ENCODE data around the gene CBLB. TPM values are rescaled to one million over a fixed set of nuclear protein-coding genes. Genes with fewer than 3 reads are reported as not detected.

CBLB gene
- total RNA-seq, 2 donors from 2014 or later = 112 to 141 TPM

DNA sequence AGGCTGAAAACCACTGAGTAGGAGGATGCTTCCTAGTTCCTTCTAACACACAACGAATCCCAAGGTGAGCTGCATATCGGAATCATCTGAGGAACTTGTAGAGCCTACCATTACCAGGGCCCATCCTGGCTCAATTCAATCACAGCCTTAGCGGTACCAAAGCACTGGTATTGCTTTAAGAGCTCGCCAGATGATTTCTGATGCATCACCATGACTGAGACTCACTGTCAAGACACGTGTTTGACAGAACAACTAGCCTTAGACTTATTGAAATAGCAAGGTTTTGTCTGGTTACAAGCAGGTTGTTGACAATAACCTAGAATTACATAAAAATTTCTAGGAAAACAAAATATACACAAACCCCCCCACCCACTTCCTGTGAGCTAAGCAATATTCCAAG lies 68.5 kb downstream of the CBLB start:
- DNase-seq (ENCODE audit: low spot score) = no peak
- intact Hi-C loops (cut with DNase I) = no loop called here

DNA sequence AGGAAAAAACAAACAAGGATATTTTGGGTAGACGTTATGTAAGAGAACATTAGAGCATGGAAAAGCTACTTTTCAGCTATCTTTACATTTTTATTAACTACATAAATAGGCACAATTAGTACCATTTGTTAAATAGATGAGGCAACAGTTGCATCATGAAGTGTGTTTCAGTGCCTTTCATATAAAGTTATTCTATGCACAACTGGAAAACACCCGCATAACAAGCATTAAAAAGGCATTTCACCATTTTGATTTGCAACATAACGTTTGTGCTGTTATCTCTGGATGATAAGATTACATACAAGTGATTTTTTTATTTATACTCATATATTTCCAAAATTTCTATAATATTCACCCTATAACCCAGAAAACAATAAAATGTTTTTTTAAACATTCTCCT lies 69.5 kb downstream of the CBLB start:
- DNase-seq (ENCODE audit: low spot score) = no peak
- intact Hi-C loops (cut with DNase I) = no loop called here

DNA sequence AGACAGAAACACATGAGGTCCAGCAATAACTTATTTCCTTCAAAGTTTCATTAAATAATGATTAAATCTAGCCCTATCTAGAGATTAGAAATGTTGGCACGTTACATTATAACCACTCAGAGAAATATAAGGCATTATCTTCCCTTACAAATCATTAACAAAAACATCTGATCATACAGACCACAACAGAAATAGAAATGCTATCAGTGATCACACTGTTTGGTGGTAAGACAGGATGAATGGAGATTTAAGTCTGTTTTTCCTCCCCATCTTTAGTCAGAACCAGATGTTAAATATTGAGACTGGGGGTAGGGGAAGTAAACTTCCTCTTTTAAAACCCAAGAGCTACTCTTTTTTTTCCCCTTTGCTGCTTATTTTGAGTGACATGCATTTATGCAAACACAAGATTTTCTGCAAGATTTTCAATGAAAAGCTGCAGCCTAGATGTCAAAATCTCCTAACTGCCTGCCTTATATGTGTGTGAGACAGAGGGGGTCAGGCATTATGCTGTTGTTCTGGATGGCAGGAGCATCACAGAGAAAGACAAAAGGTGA lies 70.4 kb downstream of the CBLB start:
- no peak for DNase-seq (ENCODE audit: low spot score)
- intact Hi-C loops (cut with DNase I) = no loop called here

DNA sequence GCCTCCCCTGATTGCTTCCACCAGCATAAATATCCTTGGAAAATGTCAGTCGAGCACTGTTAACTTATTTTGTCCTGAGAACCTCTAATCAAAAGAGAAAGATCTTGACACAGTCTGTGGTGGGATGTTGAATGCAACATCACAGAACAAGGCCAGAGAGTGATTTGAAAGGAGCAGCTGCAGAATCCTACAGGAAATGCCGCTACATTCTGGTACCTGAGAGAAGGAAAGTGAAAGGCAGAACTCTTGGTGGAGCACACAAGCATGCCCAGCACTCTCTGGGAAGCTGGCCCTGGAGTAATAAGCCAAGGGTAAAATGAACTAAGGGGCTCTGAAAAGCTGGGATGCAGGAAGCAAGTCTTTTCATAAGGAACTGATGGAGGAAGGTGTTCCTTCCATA lies 75.8 kb downstream of the CBLB start:
- intact Hi-C loops (cut with DNase I) = no loop called here
- no peak for DNase-seq (ENCODE audit: low spot score)

DNA sequence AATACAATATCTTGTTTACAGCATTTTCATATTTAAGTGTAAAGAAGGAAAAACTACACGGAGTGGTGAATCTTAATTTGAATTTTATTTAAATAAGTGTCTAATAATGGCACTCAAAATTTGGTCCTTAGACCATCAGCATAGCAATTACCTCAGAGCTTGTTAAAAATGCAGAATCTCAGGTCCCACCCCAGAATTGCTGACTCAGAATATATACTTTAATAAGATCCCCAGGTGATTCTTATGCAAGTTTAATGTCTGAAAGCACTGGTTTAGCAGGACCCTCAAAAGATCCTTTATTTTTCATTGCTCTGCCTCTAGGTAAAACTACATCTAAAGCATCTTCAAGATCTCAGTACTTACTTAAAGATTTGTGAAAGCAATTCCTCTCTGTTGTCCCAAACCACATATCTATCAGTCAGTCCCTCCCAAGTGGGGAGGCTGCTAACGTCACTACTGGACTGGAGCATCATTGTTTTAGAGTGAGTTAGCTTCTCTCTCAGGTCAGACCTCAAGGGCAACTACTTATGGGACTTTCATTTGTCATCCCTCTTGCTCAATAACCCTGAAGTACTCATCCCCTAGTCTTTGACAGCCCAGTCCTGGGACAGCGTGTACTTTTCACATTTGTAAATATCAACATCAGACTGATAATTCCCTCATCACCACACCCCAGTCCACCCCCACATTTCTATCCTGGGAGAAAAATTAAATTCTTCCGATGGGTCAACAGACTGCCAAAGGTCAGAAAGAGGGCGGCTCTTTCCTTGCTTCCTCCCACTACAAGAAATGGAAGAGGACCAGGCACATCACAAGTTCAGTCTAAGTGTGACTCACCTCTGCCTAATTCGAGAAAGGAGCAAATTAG lies 76.7 kb downstream of the CBLB start:
- intact Hi-C loops (cut with DNase I) = no loop called here
- peak; percentile 86 for DNase-seq (ENCODE audit: low spot score)

DNA sequence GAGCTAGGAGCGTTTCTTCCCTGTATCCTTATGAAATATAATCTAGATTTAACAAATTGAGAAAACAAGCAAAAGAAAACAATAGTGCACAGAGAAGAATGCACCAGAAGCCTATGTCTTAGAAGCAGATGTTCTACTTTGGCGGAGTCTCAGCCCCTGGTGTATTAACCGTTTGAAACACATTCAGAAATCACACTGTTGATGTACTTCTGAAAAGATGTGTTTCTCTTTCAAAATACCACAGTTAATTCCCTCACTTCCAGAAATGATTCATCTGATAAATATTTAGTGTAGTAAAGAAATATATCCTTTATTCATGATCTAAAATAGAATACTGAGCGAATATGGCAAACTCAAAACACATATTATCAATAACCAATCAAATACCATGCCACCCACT lies 77.7 kb downstream of the CBLB start:
- DNase-seq (ENCODE audit: low spot score) = no peak
- intact Hi-C loops (cut with DNase I) = no loop called here

DNA sequence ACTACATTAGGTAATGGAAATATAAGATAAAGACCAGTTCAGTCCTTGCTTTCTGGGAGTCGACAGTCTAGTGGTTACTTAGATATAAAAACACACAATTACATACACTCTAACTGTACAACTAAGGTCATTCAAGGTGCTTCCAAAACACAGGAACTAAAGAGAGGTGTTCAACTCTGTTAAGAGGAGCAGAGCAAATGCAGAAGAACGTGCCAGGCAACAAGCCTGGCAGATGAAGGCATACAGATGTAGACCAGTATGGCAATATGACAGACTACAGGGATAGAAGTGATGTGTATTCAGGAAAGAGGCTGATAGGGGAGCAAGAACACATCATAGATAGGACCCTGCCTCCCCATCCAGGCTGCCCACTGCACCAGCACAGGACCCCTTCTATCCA lies 78.3 kb downstream of the CBLB start:
- no peak for DNase-seq (ENCODE audit: low spot score)
- intact Hi-C loops (cut with DNase I) = no loop called here

DNA sequence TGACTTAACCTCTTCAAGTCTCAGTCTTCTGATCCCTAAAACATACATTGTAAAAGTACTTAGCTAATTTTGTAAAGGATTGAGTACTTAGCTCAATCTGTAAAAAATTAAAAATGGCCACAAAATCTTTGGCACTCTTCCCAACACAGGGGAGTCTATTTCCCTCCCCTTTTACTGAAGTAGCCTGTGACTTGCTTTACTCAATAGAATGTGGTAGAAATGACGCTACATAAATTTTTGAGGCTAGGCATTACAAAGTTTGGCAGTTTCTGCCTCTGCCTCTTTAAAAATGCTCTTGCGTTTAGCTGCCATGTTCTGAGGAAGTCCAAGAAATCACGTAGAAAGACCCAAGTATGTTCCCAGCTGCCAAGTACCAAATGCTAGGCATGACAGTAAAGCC lies 80.2 kb downstream of the CBLB start:
- intact Hi-C loops (cut with DNase I) = no loop called here
- no peak for DNase-seq (ENCODE audit: low spot score)

DNA sequence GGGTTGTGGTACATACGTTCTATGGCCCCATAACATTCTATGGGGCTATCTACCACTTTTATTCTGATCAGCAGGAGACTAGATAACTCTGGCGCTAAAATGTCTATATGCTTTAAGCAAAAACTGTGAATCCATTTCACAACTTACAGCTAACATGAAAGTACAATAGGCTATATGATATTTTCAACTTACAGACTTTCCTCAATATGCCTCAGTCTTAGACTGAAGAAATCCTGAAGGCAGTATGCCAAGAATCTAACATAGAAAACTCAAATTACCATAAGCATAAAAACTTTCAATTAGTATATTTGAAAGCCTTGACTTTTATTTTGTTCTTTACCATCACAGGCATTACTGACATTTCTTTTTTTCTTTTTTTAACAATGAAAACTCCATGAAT lies 81.4 kb downstream of the CBLB start:
- DNase-seq (ENCODE audit: low spot score) = no peak
- intact Hi-C loops (cut with DNase I) = no loop called here

DNA sequence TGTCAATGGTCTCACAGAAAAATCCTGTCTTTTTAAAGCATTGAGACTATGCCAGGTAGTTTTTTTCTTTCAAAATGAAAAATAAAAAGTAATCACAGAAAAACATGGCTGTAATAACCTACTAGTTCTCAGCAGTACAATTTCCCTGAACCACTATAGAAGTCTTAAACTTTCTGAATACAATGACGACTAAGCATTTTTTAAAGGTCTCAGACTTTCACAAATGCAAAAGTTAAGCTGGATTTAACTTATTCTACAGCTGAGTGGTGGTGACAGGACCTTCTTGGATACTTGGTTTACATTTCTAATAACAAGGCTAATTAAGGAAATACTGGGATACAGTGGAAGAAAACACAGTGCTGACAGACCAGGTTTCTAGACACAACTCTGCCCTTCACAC lies 81.8 kb downstream of the CBLB start:
- DNase-seq (ENCODE audit: low spot score) = no peak
- intact Hi-C loops (cut with DNase I) = no loop called here

DNA sequence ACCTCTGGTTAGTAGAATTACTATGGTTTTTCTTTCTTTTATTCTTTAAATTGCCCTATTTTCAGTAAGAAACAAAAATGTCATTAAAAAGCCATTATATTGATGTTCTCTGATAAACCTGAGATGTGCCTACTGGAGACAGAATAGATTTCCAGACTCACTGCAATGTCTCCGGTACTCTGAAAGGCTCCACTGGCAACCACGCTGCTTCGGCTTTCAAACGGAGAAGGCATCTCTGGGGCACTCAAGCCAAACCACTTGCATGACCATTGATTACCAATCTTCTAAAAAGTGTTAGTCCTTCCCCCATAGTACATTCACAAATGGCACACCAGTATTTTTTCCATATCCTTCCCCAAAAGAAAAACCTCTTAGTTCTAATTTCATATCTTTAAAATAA lies 82.6 kb downstream of the CBLB start:
- DNase-seq (ENCODE audit: low spot score) = no peak
- intact Hi-C loops (cut with DNase I) = no loop called here

DNA sequence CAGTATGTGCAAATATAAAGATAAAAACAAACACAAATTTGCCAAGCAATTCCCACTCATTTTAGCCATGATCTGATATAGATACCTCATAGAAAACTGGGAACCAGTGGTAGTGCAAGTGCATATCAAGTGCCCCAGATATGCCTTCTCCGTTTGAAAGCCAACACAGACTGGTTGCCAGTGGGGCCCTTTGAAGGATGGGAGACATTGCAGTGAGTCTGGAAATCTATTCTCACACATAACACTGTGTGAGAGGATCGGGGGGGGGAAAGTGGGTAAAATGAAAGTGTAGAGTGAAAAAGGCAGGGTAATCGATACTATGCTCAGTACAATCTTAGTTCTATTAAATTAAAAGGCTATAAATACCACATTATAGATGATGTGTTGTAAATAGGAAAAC lies 83.0 kb downstream of the CBLB start:
- DNase-seq (ENCODE audit: low spot score) = no peak
- intact Hi-C loops (cut with DNase I) = no loop called here

DNA sequence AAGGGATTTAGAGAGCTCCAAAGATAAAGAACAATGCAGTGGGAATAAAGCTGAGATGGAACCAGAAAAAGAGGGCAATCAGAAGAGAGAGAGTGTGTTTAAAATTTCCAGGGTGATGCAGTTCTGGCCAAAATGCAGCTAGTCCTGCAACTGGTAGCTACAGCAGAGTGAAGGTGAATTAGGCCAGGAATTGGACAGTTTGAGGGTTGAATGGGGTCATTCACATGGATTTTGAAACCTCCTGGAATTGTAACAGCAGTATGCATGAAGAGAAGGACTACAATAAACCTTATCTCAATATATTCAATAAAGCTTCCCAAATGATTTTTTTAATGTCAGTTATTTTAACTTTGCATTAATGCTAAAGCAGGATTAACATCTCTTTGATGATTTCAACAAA lies 85.2 kb downstream of the CBLB start:
- no peak for DNase-seq (ENCODE audit: low spot score)
- intact Hi-C loops (cut with DNase I) = no loop called here

DNA sequence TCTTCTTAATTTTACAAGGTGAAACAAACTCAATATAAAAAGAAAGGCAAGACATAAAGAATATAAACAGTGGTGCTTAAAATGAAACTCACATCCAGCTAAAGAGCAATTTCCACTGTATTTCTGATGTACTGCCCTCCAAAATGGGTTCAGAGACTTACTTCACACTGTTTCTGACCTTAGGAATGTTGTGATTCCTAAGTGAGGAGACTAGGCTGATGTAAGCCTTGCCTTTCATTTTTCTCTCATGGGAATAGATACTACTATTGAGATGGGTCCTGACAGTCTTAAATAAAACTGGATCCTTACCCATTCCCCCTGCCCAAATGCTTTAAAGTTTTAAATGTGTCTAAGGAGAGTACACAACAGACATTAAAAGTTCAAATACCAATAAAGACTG lies 86.9 kb downstream of the CBLB start:
- intact Hi-C loops (cut with DNase I) = no loop called here
- no peak for DNase-seq (ENCODE audit: low spot score)

DNA sequence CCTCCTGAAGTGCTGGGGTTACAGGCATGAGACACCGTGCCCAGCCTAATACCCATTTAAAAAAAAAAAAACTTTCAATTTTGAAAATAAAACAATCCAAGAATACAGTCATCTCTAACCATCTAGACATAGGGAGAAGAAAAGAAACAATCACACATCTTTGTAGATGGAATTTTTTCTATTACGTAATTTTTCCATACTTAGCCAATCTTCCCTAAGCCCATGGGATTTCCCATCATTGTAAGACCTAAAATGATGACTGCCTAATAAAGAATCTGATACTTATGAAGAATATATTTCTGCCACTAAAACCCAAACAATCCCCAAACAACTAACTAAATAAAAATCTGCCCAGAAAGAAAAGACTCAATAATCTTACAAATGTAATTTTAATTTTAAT lies 88.7 kb downstream of the CBLB start:
- intact Hi-C loops (cut with DNase I) = no loop called here

DNA sequence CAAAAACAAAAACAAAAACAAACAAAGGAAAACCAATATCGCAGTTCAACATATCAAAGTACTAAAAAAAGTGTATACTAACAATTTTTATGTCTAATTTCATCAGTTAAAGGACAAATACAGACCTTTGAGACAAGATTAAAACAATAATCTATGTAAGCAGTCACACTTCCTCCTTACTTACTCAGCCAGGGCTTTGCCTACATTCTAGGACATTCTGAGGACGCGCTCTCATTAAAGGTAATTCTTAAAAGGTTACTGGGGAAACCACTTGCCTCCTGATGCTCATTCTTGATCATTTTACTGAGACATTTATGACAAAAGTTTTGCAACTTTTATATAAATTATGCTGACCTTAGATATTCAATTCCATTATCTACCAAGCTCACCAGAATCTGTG lies 93.4 kb downstream of the CBLB start:
- no peak for DNase-seq (ENCODE audit: low spot score)
- intact Hi-C loops (cut with DNase I) = no loop called here

More for the DNA sequence above, 88.7 kb downstream of the CBLB start:
- DNase-seq (ENCODE audit: low spot score) = no peak

DNA sequence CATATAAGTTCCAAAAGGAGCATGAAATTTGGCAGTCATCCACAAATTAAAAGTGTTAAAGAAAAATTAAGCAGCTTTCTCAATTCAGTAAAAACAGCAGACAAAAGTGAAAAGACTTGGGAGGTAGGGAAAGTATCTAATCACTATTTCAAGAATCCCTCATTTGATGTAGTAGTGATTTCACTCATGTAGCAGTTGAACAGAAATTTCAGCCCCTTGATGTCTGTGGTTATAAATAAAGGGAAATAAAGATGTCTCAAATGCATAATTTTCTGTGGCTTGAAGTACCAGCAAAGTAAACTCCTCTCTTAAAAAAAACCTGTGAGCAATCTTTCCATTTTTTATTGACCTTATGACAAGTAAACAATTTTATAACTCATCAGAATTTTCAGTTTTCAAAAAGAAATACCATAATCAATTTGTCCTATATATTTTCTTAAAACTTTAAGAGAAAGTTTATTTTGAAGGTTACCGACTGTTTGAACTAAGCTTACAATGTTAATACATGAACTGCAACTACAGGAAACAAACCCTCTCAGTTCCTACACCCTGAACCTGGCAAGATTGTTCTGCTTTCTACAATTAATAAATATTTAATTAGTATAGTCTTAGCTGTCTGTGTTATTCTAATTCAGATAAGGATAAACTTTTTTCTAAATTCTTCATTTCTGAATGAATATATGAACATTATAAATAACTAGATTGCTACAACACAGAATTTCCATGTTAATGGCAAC lies 94.2 kb downstream of the CBLB start:
- no peak for DNase-seq (ENCODE audit: low spot score)
- intact Hi-C loops (cut with DNase I) = no loop called here

DNA sequence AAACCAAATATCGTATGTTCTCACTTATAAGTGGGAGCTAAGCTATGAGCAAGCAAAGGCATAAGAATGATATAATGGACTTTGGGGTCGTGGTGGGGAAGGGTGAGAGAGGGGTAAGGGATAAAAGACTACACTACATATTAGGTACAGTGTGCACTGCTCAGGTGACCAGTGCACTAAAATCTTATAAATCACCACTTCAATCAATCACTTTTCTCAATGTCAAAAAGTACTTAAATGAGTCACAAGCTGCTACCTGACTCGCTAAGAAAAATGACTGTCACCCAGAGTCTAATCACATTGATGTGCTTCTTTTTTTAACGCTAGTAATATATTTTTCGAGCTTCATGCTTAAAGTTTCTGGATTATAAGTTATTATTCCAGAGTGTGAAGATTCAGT lies 95.5 kb downstream of the CBLB start:
- intact Hi-C loops (cut with DNase I) = no loop called here
- DNase-seq (ENCODE audit: low spot score) = no peak

DNA sequence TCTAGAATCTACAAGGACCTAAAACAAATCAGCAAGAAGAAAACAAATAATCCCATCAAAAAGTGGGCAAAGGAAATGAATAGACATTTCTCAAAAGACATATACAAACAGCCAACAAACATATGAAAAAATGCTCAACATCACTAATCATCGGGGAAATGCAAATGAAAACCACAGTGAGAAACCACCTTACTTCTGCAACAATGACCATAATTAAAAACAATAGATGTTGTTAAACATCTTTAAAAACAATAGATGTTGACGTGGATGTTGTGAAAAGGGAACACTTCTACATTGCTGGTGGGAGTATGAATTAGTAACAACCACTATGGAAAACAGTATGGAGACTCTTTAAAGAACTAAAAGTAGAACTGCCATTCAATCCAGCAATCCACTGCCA lies 96.2 kb downstream of the CBLB start:
- DNase-seq (ENCODE audit: low spot score) = no peak
- intact Hi-C loops (cut with DNase I) = no loop called here

DNA sequence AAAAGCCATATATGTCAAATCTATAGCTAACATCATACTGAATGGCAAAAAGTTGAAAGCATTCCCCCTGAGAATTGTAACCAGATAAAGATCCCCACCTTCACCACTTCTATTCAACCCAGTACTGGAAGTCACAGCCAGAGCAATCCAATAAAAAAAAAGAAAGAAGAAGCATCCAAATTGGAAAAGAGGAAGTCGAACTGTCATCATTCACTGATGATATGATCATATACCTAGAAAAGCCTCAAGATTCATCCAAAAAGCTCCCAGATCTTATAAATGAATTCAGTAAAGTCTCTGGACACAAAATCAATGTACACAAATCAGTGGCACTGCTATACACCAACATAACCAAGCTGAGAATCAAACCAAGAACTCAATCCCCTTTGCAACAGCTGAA lies 97.4 kb downstream of the CBLB start:
- DNase-seq (ENCODE audit: low spot score) = no peak
- intact Hi-C loops (cut with DNase I) = no loop called here

DNA sequence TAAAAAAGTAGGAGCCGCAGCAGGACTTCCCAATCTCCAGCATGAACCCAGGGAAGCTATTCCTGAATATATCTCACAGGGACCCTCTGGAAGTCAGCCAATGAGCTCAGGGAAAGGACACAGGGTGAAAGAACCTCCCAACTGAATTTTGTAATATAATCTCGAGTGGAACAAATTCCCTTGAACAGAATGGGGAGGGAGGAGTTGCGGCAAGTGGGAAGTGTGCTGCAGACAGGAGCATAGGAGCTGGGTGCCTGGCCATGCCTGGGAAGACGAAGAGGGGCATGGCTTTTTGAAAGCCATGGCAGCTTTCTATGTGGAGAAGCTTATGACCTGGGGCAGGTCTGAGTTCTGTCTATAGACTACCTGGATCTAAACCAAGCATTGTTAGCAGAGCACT lies 98.4 kb downstream of the CBLB start:
- no peak for DNase-seq (ENCODE audit: low spot score)
- intact Hi-C loops (cut with DNase I) = no loop called here
